ENCODE data around the gene SPPL2A.

The SPPL2A gene

GRCh38 chr15:50778086-50778485, 12.6 kb upstream of the SPPL2A start:
- Histone ChIP-seq H3K4me2 (ENCODE audit: low read depth, low read length) (no peak overlapping the region), H3K9me3 (replicated peaks; ENCODE audit: insufficient read depth, low read length) (no peaks in the 10 kb centered on the region), H3F3A (ENCODE audit: insufficient read depth, low read length) (no peaks in the 10 kb centered on the region), H4K20me1 (ENCODE audit: insufficient read depth, low read length) (no peaks in the 10 kb centered on the region), H3K36me3 (replicated peaks; ENCODE audit: insufficient read depth, low read length) (no peaks in the 10 kb centered on the region), H3K27ac (ENCODE audit: low read length) (no peak overlapping the region), H3K9ac (ENCODE audit: low read length) (no peak overlapping the region), H2AFZ (ENCODE audit: low read length) (no peak overlapping the region), H3K4me3 (ENCODE audit: low read length) (no peak overlapping the region), H3K4me1 (ENCODE audit: low read length) (no peaks in the 10 kb centered on the region), H3K27me3 (replicated peaks; ENCODE audit: insufficient read depth, low read length) (no peaks in the 10 kb centered on the region), H3K9me2 (replicated peaks; ENCODE audit: insufficient read depth, low read length) (no peaks in the 10 kb centered on the region), H3K79me2 (ENCODE audit: low read length) (no peaks in the 10 kb centered on the region)
- no peak for TF ChIP-seq CTCF (IDR thresholded peaks at IDR 0.05; ENCODE audit: low read length)
- no peak for TF ChIP-seq EZH2 (optimal IDR thresholded peaks at IDR 0.05; ENCODE audit: low read depth, low read length)
- no peak for TF ChIP-seq EZH2phosphoT487 (IDR thresholded peaks at IDR 0.05; ENCODE audit: low read length)
- DNase-seq = no peak

GRCh38 chr15:50777042-50777441, 11.5 kb upstream of the SPPL2A start:
- TF ChIP-seq EZH2 (optimal IDR thresholded peaks at IDR 0.05; ENCODE audit: low read depth, low read length) (no peak), EZH2phosphoT487 (IDR thresholded peaks at IDR 0.05; ENCODE audit: low read length) (no peak), CTCF (IDR thresholded peaks at IDR 0.05; ENCODE audit: low read length) (no peak)
- no peak overlapping the region for H3K4me2 ChIP-seq (ENCODE audit: low read depth, low read length)
- H3K9me3 ChIP-seq (replicated peaks; ENCODE audit: insufficient read depth, low read length) = no peaks in the 10 kb centered on the region
- no peak for DNase-seq
- H3K4me1 ChIP-seq (ENCODE audit: low read length) = no peaks in the 10 kb centered on the region
- H3K27me3 ChIP-seq (replicated peaks; ENCODE audit: insufficient read depth, low read length) = no peaks in the 10 kb centered on the region
- H3K36me3 ChIP-seq (replicated peaks; ENCODE audit: insufficient read depth, low read length) = no peaks in the 10 kb centered on the region
- no peaks in the 10 kb centered on the region for H3K79me2 ChIP-seq (ENCODE audit: low read length)
- no peak overlapping the region for H2AFZ ChIP-seq (ENCODE audit: low read length)
- H4K20me1 ChIP-seq (ENCODE audit: insufficient read depth, low read length) = no peaks in the 10 kb centered on the region
- no peaks in the 10 kb centered on the region for H3F3A ChIP-seq (ENCODE audit: insufficient read depth, low read length)
- no peak overlapping the region for H3K9ac ChIP-seq (ENCODE audit: low read length)
- H3K27ac ChIP-seq (ENCODE audit: low read length) = no peak overlapping the region
- H3K4me3 ChIP-seq (ENCODE audit: low read length) = no peak overlapping the region
- H3K9me2 ChIP-seq (replicated peaks; ENCODE audit: insufficient read depth, low read length) = no peaks in the 10 kb centered on the region

- Histone ChIP-seq H3K4me3 (ENCODE audit: low read length) (no peak overlapping the region), H3K27me3 (replicated peaks; ENCODE audit: insufficient read depth, low read length) (no peaks in the 10 kb centered on the region), H3K27ac (ENCODE audit: low read length) (no peak overlapping the region), H3K79me2 (ENCODE audit: low read length) (no peaks in the 10 kb centered on the region), H2AFZ (ENCODE audit: low read length) (0 out of 2 replicates have a peak overlapping the region, but pooled peaks have one; percentile 7), H3K36me3 (replicated peaks; ENCODE audit: insufficient read depth, low read length) (no peaks in the 10 kb centered on the region), H3K9me2 (replicated peaks; ENCODE audit: insufficient read depth, low read length) (no peaks in the 10 kb centered on the region), H3K4me1 (ENCODE audit: low read length) (no peaks in the 10 kb centered on the region), H3K9ac (ENCODE audit: low read length) (no peak overlapping the region), H3F3A (ENCODE audit: insufficient read depth, low read length) (no peaks in the 10 kb centered on the region), H4K20me1 (ENCODE audit: insufficient read depth, low read length) (no peaks in the 10 kb centered on the region), H3K4me2 (ENCODE audit: low read depth, low read length) (no peak overlapping the region), H3K9me3 (replicated peaks; ENCODE audit: insufficient read depth, low read length) (no peaks in the 10 kb centered on the region)
- TF ChIP-seq EZH2phosphoT487 (IDR thresholded peaks at IDR 0.05; ENCODE audit: low read length) (no peak), EZH2 (optimal IDR thresholded peaks at IDR 0.05; ENCODE audit: low read depth, low read length) (no peak), CTCF (IDR thresholded peaks at IDR 0.05; ENCODE audit: low read length) (no peak)
- peak; percentile 32 for DNase-seq
These were observed 8.9 kb upstream of the SPPL2A start for GRCh38 chr15:50774450-50774849.

All from MM.1S (cell line).